ENCODE results near the gene PAN3. TPM values are rescaled to one million over a fixed set of nuclear protein-coding genes. Genes with fewer than 3 reads are reported as not detected.

The PAN3 gene
- total RNA-seq, 1 experiment from 2014 or later, result 18.5 TPM

GRCh38 chr13:28322256-28322905, 184.0 kb downstream of the PAN3 start:
- CTCF ChIA-PET, result no interaction called here
- Histone ChIP-seq H3K27me3 (ENCODE audit: control insufficient read depth, insufficient read depth, low read length) (no peaks in the 10 kb centered on the region), H3K36me3 (ENCODE audit: control insufficient read depth, insufficient read depth, low read length) (no peaks in the 10 kb centered on the region), H3K9me3 (ENCODE audit: control insufficient read depth, insufficient read depth, low read depth, low read length) (no peaks in the 10 kb centered on the region), H3K27ac (ENCODE audit: low read length) (no peak overlapping the region), H3K4me1 (ENCODE audit: control insufficient read depth, insufficient read depth, low read length) (no peaks in the 10 kb centered on the region), H3K4me3 (ENCODE audit: low read depth in 2 of 2, low read length in 2 of 2) (no peak overlapping the region)
- intact Hi-C loops (cut with micrococcal nuclease; ENCODE audit: unreplicated experiment) (loop anchor here (5.0 to 10.0 kb wide), 2 partner anchors 315 to 472 kb away; no protein-coding TSS in a partner anchor), in situ Hi-C loops (cut with HindIII; ENCODE audit: low pct_unique_long_range_greater_than_20kb, low sequenced_read_pairs) (no loop called here)
- DNase-seq (ENCODE audit: low read depth, low spot score), result no peak
- TF ChIP-seq SIN3A (IDR thresholded peaks at IDR 0.05; ENCODE audit: borderline replicate concordance, insufficient read depth, low read depth, low read length) (no peak), TCF7L2 (IDR thresholded peaks at IDR 0.05; ENCODE audit: low read depth, low read length) (no peak), POLR2AphosphoS5 (IDR thresholded peaks at IDR 0.05; ENCODE audit: low read depth, low read length) (no peak), REST (IDR thresholded peaks at IDR 0.05; ENCODE audit: insufficient read depth in 1 of 2, low read depth in 2 of 2, low read length in 1 of 2) (no peak)
- TF ChIP-seq, protein P1, sequence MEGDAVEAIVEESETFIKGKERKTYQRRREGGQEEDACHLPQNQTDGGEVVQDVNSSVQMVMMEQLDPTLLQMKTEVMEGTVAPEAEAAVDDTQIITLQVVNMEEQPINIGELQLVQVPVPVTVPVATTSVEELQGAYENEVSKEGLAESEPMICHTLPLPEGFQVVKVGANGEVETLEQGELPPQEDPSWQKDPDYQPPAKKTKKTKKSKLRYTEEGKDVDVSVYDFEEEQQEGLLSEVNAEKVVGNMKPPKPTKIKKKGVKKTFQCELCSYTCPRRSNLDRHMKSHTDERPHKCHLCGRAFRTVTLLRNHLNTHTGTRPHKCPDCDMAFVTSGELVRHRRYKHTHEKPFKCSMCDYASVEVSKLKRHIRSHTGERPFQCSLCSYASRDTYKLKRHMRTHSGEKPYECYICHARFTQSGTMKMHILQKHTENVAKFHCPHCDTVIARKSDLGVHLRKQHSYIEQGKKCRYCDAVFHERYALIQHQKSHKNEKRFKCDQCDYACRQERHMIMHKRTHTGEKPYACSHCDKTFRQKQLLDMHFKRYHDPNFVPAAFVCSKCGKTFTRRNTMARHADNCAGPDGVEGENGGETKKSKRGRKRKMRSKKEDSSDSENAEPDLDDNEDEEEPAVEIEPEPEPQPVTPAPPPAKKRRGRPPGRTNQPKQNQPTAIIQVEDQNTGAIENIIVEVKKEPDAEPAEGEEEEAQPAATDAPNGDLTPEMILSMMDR (IDR thresholded peaks at IDR 0.05), result no peak
- BruUV-seq (replicated peaks), result no TSS peak
- no peak for ATAC-seq
- POLR2A ChIA-PET, result interaction anchor here (0.6 kb wide), 1 partner anchor 320 kb away, joined by 3 read pairs; no protein-coding TSS in a partner anchor

DNA sequence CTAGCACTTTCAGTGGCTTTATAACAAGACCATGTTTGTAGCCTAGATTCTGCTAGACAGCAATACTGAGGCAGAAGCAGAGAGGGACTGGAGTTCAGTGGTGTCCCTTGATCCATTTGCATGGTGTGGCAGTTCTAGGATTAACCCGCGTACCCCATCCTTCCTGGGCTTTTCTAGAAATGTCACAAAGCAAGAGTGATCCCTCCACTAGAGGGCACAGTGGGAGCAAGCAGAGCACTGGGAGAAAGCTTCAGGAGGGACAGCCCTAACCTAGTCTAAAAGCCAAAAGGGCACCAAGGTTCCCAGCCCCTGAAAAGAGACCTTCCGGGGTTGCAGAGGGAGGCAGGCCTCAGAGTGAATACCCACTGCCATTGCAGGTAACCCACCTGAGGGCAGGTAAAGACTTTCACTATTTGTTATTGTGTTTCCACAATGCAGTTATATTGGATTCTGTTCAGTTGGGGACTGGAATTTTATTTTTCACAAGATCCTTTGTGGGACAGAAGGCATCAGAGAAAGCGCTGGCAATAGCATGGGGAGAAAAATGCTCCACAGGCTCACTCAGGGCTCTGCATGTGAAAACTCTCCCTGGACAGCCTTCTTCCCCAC, 185.9 kb downstream of the PAN3 start:
- Histone ChIP-seq H3K4me3 (ENCODE audit: low read depth in 2 of 2, low read length in 2 of 2) (no peak overlapping the region), H3K36me3 (ENCODE audit: control insufficient read depth, insufficient read depth, low read length) (no peaks in the 10 kb centered on the region), H3K4me1 (ENCODE audit: control insufficient read depth, insufficient read depth, low read length) (no peaks in the 10 kb centered on the region), H3K27ac (ENCODE audit: low read length) (no peak overlapping the region), H3K9me3 (ENCODE audit: control insufficient read depth, insufficient read depth, low read depth, low read length) (no peaks in the 10 kb centered on the region), H3K27me3 (ENCODE audit: control insufficient read depth, insufficient read depth, low read length) (no peaks in the 10 kb centered on the region)
- TF ChIP-seq REST (IDR thresholded peaks at IDR 0.05; ENCODE audit: insufficient read depth in 1 of 2, low read depth in 2 of 2, low read length in 1 of 2) (no peak), SIN3A (IDR thresholded peaks at IDR 0.05; ENCODE audit: borderline replicate concordance, insufficient read depth, low read depth, low read length) (no peak)
- TF ChIP-seq, protein P1 (IDR thresholded peaks at IDR 0.05), result peak; percentile 81
- ATAC-seq (peak; percentile 85), DNase-seq (ENCODE audit: low read depth, low spot score) (peak; percentile 12)
- intact Hi-C loops (cut with micrococcal nuclease; ENCODE audit: unreplicated experiment) (loop anchor here (5.0 to 10.0 kb wide), 2 partner anchors 313 to 471 kb away; no protein-coding TSS in a partner anchor), in situ Hi-C loops (cut with HindIII; ENCODE audit: low pct_unique_long_range_greater_than_20kb, low sequenced_read_pairs) (no loop called here)
- ChIA-PET CTCF (interaction anchor here (0.5 kb wide), 1 partner anchor 180 kb away, joined by 3 read pairs; no protein-coding TSS in a partner anchor), POLR2A (interaction anchor here (0.5 kb wide), 1 partner anchor 920 kb away, joined by 18 read pairs; no protein-coding TSS in a partner anchor)
- BruUV-seq (replicated peaks), result no TSS peak

All from Panc1 (cell line).